Measurements from ENCODE around the gene PICK1. TPM values are rescaled to one million over a fixed set of nuclear protein-coding genes. Genes with fewer than 3 reads are reported as not detected.

PICK1 gene
- total RNA-seq, 1 experiment from 2014 or later: 45.5 TPM

- ATAC-seq (no peak), DNase-seq (no peak)
- intact Hi-C loops (cut with micrococcal nuclease): no loop called here
- BruUV-seq (replicated peaks): no TSS peak
- no peaks in the 10 kb centered on the region for H3F3A ChIP-seq (ENCODE audit: low read length, unreplicated experiment)
- H3K4me3 ChIP-seq (ENCODE audit: low read length): no peak overlapping the region
- no peaks in the 10 kb centered on the region for H4K20me1 ChIP-seq (ENCODE audit: low read length)
- no peak for TF ChIP-seq CTCF (conservative IDR thresholded peaks at IDR 0.05; ENCODE audit: low read depth, low read length)
- TF ChIP-seq EZH2 (IDR thresholded peaks at IDR 0.05; ENCODE audit: low read length, unreplicated experiment): no peak
- TF ChIP-seq EZH2phosphoT487 (IDR thresholded peaks at IDR 0.05; ENCODE audit: borderline replicate concordance, low read length): no peak
- H3K9me2 ChIP-seq (replicated peaks; ENCODE audit: low read length): no peaks in the 10 kb centered on the region
- peaks cover 10% of the 10 kb centered on the region for H3K4me1 ChIP-seq (ENCODE audit: insufficient read depth, low read length)
- no peak overlapping the region for H3K9ac ChIP-seq (ENCODE audit: low read length)
- H3K27ac ChIP-seq (ENCODE audit: low read length): no peak overlapping the region
- H3K79me2 ChIP-seq (ENCODE audit: low read length): no peaks in the 10 kb centered on the region
- CTCF ChIA-PET: no interaction called here
- H3K9me3 ChIP-seq (ENCODE audit: low read length): no peaks in the 10 kb centered on the region
- H3K4me2 ChIP-seq (ENCODE audit: low read length): no peak overlapping the region
- POLR2A ChIA-PET (ENCODE audit: unreplicated experiment): no interaction called here
- no peaks in the 10 kb centered on the region for H3K27me3 ChIP-seq (ENCODE audit: low read length)
- no peak overlapping the region for H2AFZ ChIP-seq (ENCODE audit: low read length)
- H3K36me3 ChIP-seq (ENCODE audit: low read depth, low read length): no peaks in the 10 kb centered on the region
These were observed 38.0 kb upstream of the PICK1 start for GRCh38 chr22:38018938-38019827.

GRCh38 chr22:38021206-38021605, 36.0 kb upstream of the PICK1 start:
- Histone ChIP-seq H3K9ac (ENCODE audit: low read length) (no peak overlapping the region), H3K4me3 (ENCODE audit: low read length) (no peak overlapping the region), H2AFZ (ENCODE audit: low read length) (no peak overlapping the region), H3K27me3 (ENCODE audit: low read length) (no peaks in the 10 kb centered on the region), H3K4me1 (ENCODE audit: insufficient read depth, low read length) (peaks cover 6% of the 10 kb centered on the region), H4K20me1 (ENCODE audit: low read length) (no peaks in the 10 kb centered on the region), H3K4me2 (ENCODE audit: low read length) (no peak overlapping the region), H3K79me2 (ENCODE audit: low read length) (no peaks in the 10 kb centered on the region), H3F3A (ENCODE audit: low read length, unreplicated experiment) (no peaks in the 10 kb centered on the region), H3K9me3 (ENCODE audit: low read length) (no peaks in the 10 kb centered on the region), H3K36me3 (ENCODE audit: low read depth, low read length) (no peaks in the 10 kb centered on the region), H3K27ac (ENCODE audit: low read length) (no peak overlapping the region), H3K9me2 (replicated peaks; ENCODE audit: low read length) (no peaks in the 10 kb centered on the region)
- CTCF ChIA-PET: no interaction called here
- DNase-seq: no peak
- BruUV-seq (replicated peaks): no TSS peak
- intact Hi-C loops (cut with micrococcal nuclease): no loop called here
- no peak for ATAC-seq
- POLR2A ChIA-PET (ENCODE audit: unreplicated experiment): no interaction called here
- TF ChIP-seq EZH2phosphoT487 (IDR thresholded peaks at IDR 0.05; ENCODE audit: borderline replicate concordance, low read length): no peak
- no peak for TF ChIP-seq CTCF (conservative IDR thresholded peaks at IDR 0.05; ENCODE audit: low read depth, low read length)
- TF ChIP-seq EZH2 (IDR thresholded peaks at IDR 0.05; ENCODE audit: low read length, unreplicated experiment): no peak

DNA sequence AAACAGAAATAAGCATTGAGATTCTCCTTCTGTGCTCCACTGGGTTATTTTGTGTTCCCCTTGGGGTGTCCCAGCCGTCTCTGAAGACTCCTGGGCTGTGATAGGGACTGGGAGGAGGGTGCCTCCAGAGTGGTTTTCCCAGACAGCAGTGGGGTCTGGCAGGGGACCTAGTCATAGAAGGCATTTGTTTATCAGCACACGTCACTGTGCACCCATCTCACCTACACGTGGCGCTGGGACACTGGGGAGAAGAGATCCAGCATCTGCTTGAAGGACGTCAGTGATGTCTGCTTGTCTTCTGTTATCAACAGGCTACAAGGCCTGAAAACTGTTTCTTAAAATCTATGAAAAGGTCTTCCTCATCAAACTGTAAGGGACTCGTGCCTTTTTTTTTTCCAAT, 34.2 kb upstream of the PICK1 start:
- H3K4me1 ChIP-seq (ENCODE audit: insufficient read depth, low read length): no peaks in the 10 kb centered on the region
- H3K36me3 ChIP-seq (ENCODE audit: low read depth, low read length): no peaks in the 10 kb centered on the region
- no peaks in the 10 kb centered on the region for H3K9me2 ChIP-seq (replicated peaks; ENCODE audit: low read length)
- H2AFZ ChIP-seq (ENCODE audit: low read length): no peak overlapping the region
- H3K9ac ChIP-seq (ENCODE audit: low read length): no peak overlapping the region
- no peaks in the 10 kb centered on the region for H3K27me3 ChIP-seq (ENCODE audit: low read length)
- no peak for DNase-seq
- TF ChIP-seq CTCF (conservative IDR thresholded peaks at IDR 0.05; ENCODE audit: low read depth, low read length) (no peak), EZH2phosphoT487 (IDR thresholded peaks at IDR 0.05; ENCODE audit: borderline replicate concordance, low read length) (no peak), EZH2 (IDR thresholded peaks at IDR 0.05; ENCODE audit: low read length, unreplicated experiment) (no peak)
- ATAC-seq: no peak
- no peaks in the 10 kb centered on the region for H4K20me1 ChIP-seq (ENCODE audit: low read length)
- no peak overlapping the region for H3K4me3 ChIP-seq (ENCODE audit: low read length)
- no peaks in the 10 kb centered on the region for H3F3A ChIP-seq (ENCODE audit: low read length, unreplicated experiment)
- ChIA-PET POLR2A (ENCODE audit: unreplicated experiment) (no interaction called here), CTCF (no interaction called here)
- no peaks in the 10 kb centered on the region for H3K79me2 ChIP-seq (ENCODE audit: low read length)
- BruUV-seq (replicated peaks): no TSS peak
- no peak overlapping the region for H3K4me2 ChIP-seq (ENCODE audit: low read length)
- H3K27ac ChIP-seq (ENCODE audit: low read length): no peak overlapping the region
- intact Hi-C loops (cut with micrococcal nuclease): no loop called here
- H3K9me3 ChIP-seq (ENCODE audit: low read length): no peaks in the 10 kb centered on the region

Measured in PC-3 (cell line).